ENCODE data around the gene SIAH3.

Gene SIAH3

GRCh38 chr13:45859705-45860104, 8.2 kb upstream of the SIAH3 start:
- H3K27me3 ChIP-seq (replicated peaks), result no peaks in the 10 kb centered on the region
- no peaks in the 10 kb centered on the region for H3K36me3 ChIP-seq (replicated peaks)
- in situ Hi-C loops (cut with HindIII; ENCODE audit: low pct_ligation_motif_present, low sequenced_read_pairs), result no loop called here
- no peak overlapping the region for H3K27ac ChIP-seq
- no peak for TF ChIP-seq CTCF (IDR thresholded peaks at IDR 0.05; ENCODE audit: low read depth, low read length, missing control alignments)
- DNase-seq, result no peak
- no peak overlapping the region for H3K4me3 ChIP-seq (ENCODE audit: low read depth, low read length)

DNA sequence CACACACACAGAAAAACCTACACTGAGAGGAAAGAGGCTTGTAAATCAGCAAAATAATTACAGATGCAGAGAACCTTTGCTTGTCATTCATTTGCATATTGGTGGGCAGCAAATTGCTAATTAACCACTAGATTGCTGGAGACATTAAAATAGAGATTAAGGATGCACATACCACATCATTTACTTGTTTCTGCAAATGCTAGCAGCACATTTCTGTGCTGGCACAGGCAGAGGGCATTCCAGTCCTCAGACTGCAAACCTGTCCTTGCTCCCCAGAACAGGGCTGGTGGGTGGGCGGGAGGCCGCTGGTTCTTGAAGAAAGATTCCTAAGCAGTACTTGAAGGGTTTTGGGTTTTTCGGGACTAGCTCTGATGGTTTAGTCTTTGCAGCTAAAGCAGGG, 941 bp upstream of the SIAH3 start:
- DNase-seq, result no peak
- peaks cover 37% of the 10 kb centered on the region for H3K27me3 ChIP-seq (replicated peaks)

GRCh38 chr13:45851956-45852355, 403 bp upstream of the SIAH3 start:
- Histone ChIP-seq H3K4me3 (ENCODE audit: low read depth, low read length) (no peak overlapping the region), H3K27me3 (replicated peaks) (peaks cover 37% of the 10 kb centered on the region), H3K36me3 (replicated peaks) (no peaks in the 10 kb centered on the region), H3K27ac (no peak overlapping the region)
- no peak for DNase-seq
- no peak for TF ChIP-seq CTCF (IDR thresholded peaks at IDR 0.05; ENCODE audit: low read depth, low read length, missing control alignments)
- in situ Hi-C loops (cut with HindIII; ENCODE audit: low pct_ligation_motif_present, low sequenced_read_pairs), result no loop called here

More for the DNA sequence above, 941 bp upstream of the SIAH3 start:
- no peak for TF ChIP-seq CTCF (IDR thresholded peaks at IDR 0.05; ENCODE audit: low read depth, low read length, missing control alignments)
- H3K4me3 ChIP-seq (ENCODE audit: low read depth, low read length), result no peak overlapping the region
- no peaks in the 10 kb centered on the region for H3K36me3 ChIP-seq (replicated peaks)
- H3K27ac ChIP-seq, result no peak overlapping the region
- in situ Hi-C loops (cut with HindIII; ENCODE audit: low pct_ligation_motif_present, low sequenced_read_pairs), result no loop called here

DNA sequence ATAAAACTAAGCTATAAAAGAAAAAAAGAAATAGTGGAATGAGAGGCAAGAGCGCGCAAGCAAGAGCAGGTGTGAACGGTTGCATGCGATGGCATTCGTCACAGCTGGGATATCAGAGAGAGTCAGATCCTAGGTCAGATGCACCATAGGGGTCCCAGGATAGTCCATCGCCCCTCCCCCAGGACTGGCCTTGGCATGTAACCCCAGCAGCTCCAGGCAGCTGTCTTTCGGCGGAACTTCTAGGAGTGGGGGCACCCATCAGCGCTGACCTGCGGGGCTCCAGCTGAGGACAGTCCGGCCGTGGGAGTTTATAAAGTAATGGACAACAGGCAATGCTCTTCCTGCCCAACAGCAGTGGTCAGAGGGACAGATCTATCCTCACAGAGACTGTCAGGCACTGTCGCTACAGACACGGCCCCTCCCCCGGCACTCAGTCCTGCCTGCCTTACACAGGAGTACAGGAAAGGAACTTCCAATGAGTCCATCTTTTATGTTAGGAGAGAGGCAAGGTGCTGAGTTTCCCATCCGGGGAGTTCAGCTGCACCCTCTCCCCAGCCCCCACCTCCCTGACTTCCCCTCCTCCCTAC, 1.4 kb downstream of the SIAH3 start:
- peaks cover 37% of the 10 kb centered on the region for H3K27me3 ChIP-seq (replicated peaks)
- H3K27ac ChIP-seq, result no peak overlapping the region
- no peak for DNase-seq
- H3K4me3 ChIP-seq (ENCODE audit: low read depth, low read length), result no peak overlapping the region
- no peaks in the 10 kb centered on the region for H3K36me3 ChIP-seq (replicated peaks)
- no peak for TF ChIP-seq CTCF (IDR thresholded peaks at IDR 0.05; ENCODE audit: low read depth, low read length, missing control alignments)
- in situ Hi-C loops (cut with HindIII; ENCODE audit: low pct_ligation_motif_present, low sequenced_read_pairs), result no loop called here

GRCh38 chr13:45849408-45849807, 2.1 kb downstream of the SIAH3 start:
- H3K27me3 ChIP-seq (replicated peaks), result peaks cover 39% of the 10 kb centered on the region
- in situ Hi-C loops (cut with HindIII; ENCODE audit: low pct_ligation_motif_present, low sequenced_read_pairs), result no loop called here
- H3K36me3 ChIP-seq (replicated peaks), result no peaks in the 10 kb centered on the region
- H3K27ac ChIP-seq, result no peak overlapping the region
- H3K4me3 ChIP-seq (ENCODE audit: low read depth, low read length), result no peak overlapping the region
- no peak for TF ChIP-seq CTCF (IDR thresholded peaks at IDR 0.05; ENCODE audit: low read depth, low read length, missing control alignments)
- DNase-seq, result no peak
